GM04503 (cell line): ENCODE data around the gene ATP2B2.

Source experiments
- DNase-seq: peaks from one replicate; pipeline ENCODE4 v3.0.0-alpha.2; 2012; ENCODE audit warnings: low read depth

ATP2B2 gene

GRCh38 chr3:10510743-10511432, 5.5 kb upstream of the ATP2B2 start:
- DNase-seq: no peak

- DNase-seq: no peak
These were observed 4.8 kb upstream of the ATP2B2 start for GRCh38 chr3:10510086-10510742.

GRCh38 chr3:10509325-10509724, 3.9 kb upstream of the ATP2B2 start:
- no peak for DNase-seq

- DNase-seq: no peak
These were observed 3.4 kb upstream of the ATP2B2 start for GRCh38 chr3:10508619-10509260.

- no peak for DNase-seq
These were observed 2.8 kb upstream of the ATP2B2 start for GRCh38 chr3:10508235-10508618.

- no peak for DNase-seq
These were observed 1.9 kb upstream of the ATP2B2 start for GRCh38 chr3:10507331-10507730.

- DNase-seq: no peak
These were observed 1.3 kb upstream of the ATP2B2 start for GRCh38 chr3:10506696-10507095.

GRCh38 chr3:10505791-10506585, 602 bp upstream of the ATP2B2 start:
- DNase-seq: no peak

- no peak for DNase-seq
These were observed 976 bp downstream of the ATP2B2 start for GRCh38 chr3:10504171-10505049.

GRCh38 chr3:10503217-10503796, 2.1 kb downstream of the ATP2B2 start:
- no peak for DNase-seq

GRCh38 chr3:10502185-10502880, 3.1 kb downstream of the ATP2B2 start:
- DNase-seq: no peak

GRCh38 chr3:10501664-10502052, 3.7 kb downstream of the ATP2B2 start:
- no peak for DNase-seq

GRCh38 chr3:10500717-10501663, 4.4 kb downstream of the ATP2B2 start:
- DNase-seq: no peak

GRCh38 chr3:10498271-10498670, 7.1 kb downstream of the ATP2B2 start:
- DNase-seq: no peak

- no peak for DNase-seq
These were observed 7.9 kb downstream of the ATP2B2 start for GRCh38 chr3:10497439-10497838.

- no peak for DNase-seq
These were observed 9.1 kb downstream of the ATP2B2 start for GRCh38 chr3:10496121-10496863.

- no peak for DNase-seq
These were observed 9.8 kb downstream of the ATP2B2 start for GRCh38 chr3:10495614-10496013.

GRCh38 chr3:10495003-10495402, 10.4 kb downstream of the ATP2B2 start:
- DNase-seq: no peak

- no peak for DNase-seq
These were observed 11.2 kb downstream of the ATP2B2 start for GRCh38 chr3:10494180-10494579.
